CD4-positive, alpha-beta memory T cell (primary cell): ENCODE data around the gene RAD9A. TPM values are rescaled to one million over a fixed set of nuclear protein-coding genes. Genes with fewer than 3 reads are reported as not detected.
"Not testable (repeated sequence)": the region's sequence is repeated elsewhere in the genome, so short reads cannot be mapped to it uniquely, and the experiment has no call there.

Experiments used
- CTCF ChIA-PET: fragments of 350-600 bp; sonication (Branson Sonifier 250); formaldehyde crosslinking; loops from one replicate; lab custom pipeline; 2021; ENCODE audit warnings: inconsistent platforms; ENCODE audit not compliant: partially characterized antibody; lab: Charles Lee
- POLR2A ChIA-PET: fragments of 350-600 bp; sonication (Branson Sonifier 250); formaldehyde crosslinking; loops from one replicate; lab custom pipeline; 2021; ENCODE audit not compliant: partially characterized antibody; lab: Charles Lee
- DNase-seq, 5 donors: peaks; one replicate each; pipeline versions ENCODE4 v3.0.0 to v3.0.0-alpha.2; 2020 to 2022; ENCODE audit warnings: mixed read lengths in 1 of 5
- H3K27ac ChIP-seq: one replicate; pipeline ENCODE4 v1.7.0; 2013; ENCODE audit warnings: low read depth, low read length
- H3K27me3 ChIP-seq: 2 replicates; pipeline ENCODE4 v1.7.0; 2013; ENCODE audit warnings: mild to moderate bottlenecking, low read length, moderate library complexity; ENCODE audit not compliant: insufficient read depth
- H3K36me3 ChIP-seq: 2 replicates; pipeline ENCODE4 v1.7.0; 2013; ENCODE audit warnings: mild to moderate bottlenecking, low read length, moderate library complexity; ENCODE audit not compliant: insufficient read depth
- H3K4me1 ChIP-seq: 2 replicates; pipeline ENCODE4 v1.7.0; 2013; ENCODE audit warnings: mild to moderate bottlenecking, low read length, moderate library complexity; ENCODE audit not compliant: insufficient read depth
- H3K4me3 ChIP-seq, 2 donors: one replicate each; pipeline ENCODE4 v1.7.0; 2013; ENCODE audit warnings: low read length in 2 of 2, mild to moderate bottlenecking in 1 of 2
- H3K9me3 ChIP-seq, 2 donors: one replicate each; pipeline ENCODE4 v1.7.0; 2013; ENCODE audit warnings: low read length in 2 of 2, control low read depth in 1 of 2; ENCODE audit not compliant: control insufficient read depth in 1 of 2
- H3K27ac Mint-ChIP-seq, 7 donors: one replicate each; pipeline ENCODE4 v1.8.0; 2020 to 2021; ENCODE audit warnings: mixed read lengths in 7 of 7, mild to moderate bottlenecking in 6 of 7, inconsistent platforms in 3 of 7, moderate library complexity in 3 of 7
- H3K27me3 Mint-ChIP-seq, 2 donors: one replicate each; pipeline ENCODE4 v1.8.0; 2020 to 2021; ENCODE audit warnings: mixed read lengths in 2 of 2
- H3K36me3 Mint-ChIP-seq, 2 donors: one replicate each; pipeline ENCODE4 v1.8.0; 2020 to 2021; ENCODE audit warnings: mixed read lengths in 2 of 2, inconsistent platforms in 1 of 2, mild to moderate bottlenecking in 1 of 2
- H3K4me1 Mint-ChIP-seq, 4 donors: one replicate each; pipeline ENCODE4 v1.8.0; 2020 to 2021; ENCODE audit warnings: mixed read lengths in 4 of 4, mild to moderate bottlenecking in 1 of 4
- H3K4me3 Mint-ChIP-seq, 8 donors: one replicate each; pipeline ENCODE4 v1.8.0; 2020 to 2021; ENCODE audit warnings: mixed read lengths in 8 of 8, mild to moderate bottlenecking in 7 of 8, moderate library complexity in 6 of 8, inconsistent platforms in 3 of 8
- H3K9me3 Mint-ChIP-seq, 8 donors: one replicate each; pipeline ENCODE4 v1.8.0; 2020 to 2021; ENCODE audit warnings: mixed read lengths in 8 of 8, mild to moderate bottlenecking in 5 of 8, inconsistent platforms in 3 of 8, moderate library complexity in 1 of 8
- intact Hi-C: fragments of 100-400 bp; cut with micrococcal nuclease; formaldehyde crosslinking; loops from one replicate; pipeline ENCODE4 v1.15.1; 2023
- polyA plus RNA-seq, 2 donors: library from polyadenylated mRNA; unstranded; fragments of 300-500 nt; fragmentation: Illumina TruSeq; gene quantifications; one replicate each; pipeline ENCODE4 v1.2.3, GENCODE V29; 2021
- total RNA-seq, 2 experiments: library from RNA; stranded (reverse); gene quantifications; one replicate each; pipeline ENCODE4 v1.2.3, GENCODE V29; 2021

Gene RAD9A
- total and polyA plus RNA-seq, 4 experiments from 2014 or later, result 6.7 to 55.9 (median 30.0) TPM

DNA sequence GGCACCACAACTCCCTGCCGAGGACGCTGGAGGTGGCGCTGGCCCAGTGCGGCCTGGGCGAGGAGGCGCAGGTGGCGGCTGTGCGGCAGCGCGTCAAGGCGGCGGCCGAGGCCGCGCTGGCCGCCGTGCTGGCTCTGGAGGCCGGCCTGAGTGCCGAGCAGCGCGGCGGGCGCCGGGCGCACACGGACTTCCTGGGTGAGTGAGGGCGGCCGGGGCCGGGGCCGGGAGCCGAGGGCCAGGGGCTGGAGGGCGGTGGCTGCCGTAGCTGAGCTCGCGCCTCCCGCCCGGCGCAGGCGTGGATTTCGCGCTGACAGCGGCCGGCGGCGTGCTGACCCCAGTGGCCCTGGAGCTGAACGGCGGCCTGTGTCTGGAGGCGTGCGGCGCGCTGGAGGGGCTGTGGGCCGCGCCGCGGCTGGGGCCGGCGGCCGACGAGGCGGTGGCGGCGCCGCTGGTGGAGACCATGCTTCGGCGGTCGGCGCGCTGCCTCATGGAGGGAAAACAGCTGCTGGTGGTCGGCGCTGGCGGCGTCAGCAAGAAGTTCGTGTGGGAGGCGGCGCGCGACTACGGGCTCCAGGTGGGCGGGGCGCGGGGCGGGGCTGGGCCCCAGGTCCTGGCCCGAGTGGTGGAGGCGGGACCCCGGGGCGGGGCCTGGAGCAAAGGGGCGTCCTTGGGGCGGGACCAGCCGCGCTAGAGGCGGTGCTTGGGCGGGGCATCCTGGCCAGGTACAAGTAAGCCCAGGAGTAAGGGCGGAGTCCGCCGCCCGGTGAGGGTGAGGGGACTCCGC is 29.1 kb downstream of the RAD9A start:
- peak overlapping the region; percentile 67 to 87 (median 80) for H3K4me3 Mint-ChIP-seq
- intact Hi-C loops, result loop anchor here (1.0 kb wide), 2 partner anchors 16 to 18 kb away; partner anchors contain the start of gene PTPRCAP
- DNase-seq, result peak; percentile 96 to 99 (median 97)
- no peaks in the 10 kb centered on the region for H3K27me3 ChIP-seq
- H3K4me1 ChIP-seq, result peaks cover 53% of the 10 kb centered on the region
- peaks cover 29 to 63% (median 46%) of the 10 kb centered on the region in 4 donors for H3K4me1 Mint-ChIP-seq
- no peaks in the 10 kb centered on the region for H3K27me3 Mint-ChIP-seq
- no peaks in the 10 kb centered on the region for H3K9me3 ChIP-seq
- peak overlapping the region; percentile 64 to 94 (median 92) for H3K27ac Mint-ChIP-seq
- H3K4me3 ChIP-seq, result peak overlapping the region in 1 of 2 donors; percentile 69
- ChIA-PET POLR2A (interaction anchor here (0.5 to 31.8 kb wide), 18 partner anchors 9 to 144 kb away, joined by 3 to 2262 read pairs (median 6); partner anchors contain the start of genes AIP, CORO1B, PITPNM1 and POLD4), CTCF (interaction anchor here (1.3 to 6.4 kb wide), 4 partner anchors 14 to 48 kb away, joined by 3 to 63 read pairs (median 6); partner anchors contain the start of genes PPP1CA, TBC1D10C and TMEM134)
- H3K36me3 ChIP-seq, result no peaks in the 10 kb centered on the region
- H3K9me3 Mint-ChIP-seq, result no peaks in the 10 kb centered on the region
- H3K27ac ChIP-seq, result peak overlapping the region; percentile 66
- no peaks in the 10 kb centered on the region for H3K36me3 Mint-ChIP-seq

GRCh38 chr11:67421430-67422031 is 29.7 kb downstream of the RAD9A start:
- Mint-ChIP-seq H3K9me3 (no peaks in the 10 kb centered on the region), H3K4me3 (peak overlapping the region; percentile 67 to 85 (median 73)), H3K27ac (peak overlapping the region; percentile 64 to 94 (median 92)), H3K4me1 (peaks cover 24 to 56% (median 40%) of the 10 kb centered on the region in 4 donors), H3K27me3 (no peaks in the 10 kb centered on the region), H3K36me3 (no peaks in the 10 kb centered on the region)
- Histone ChIP-seq H3K27ac (peak overlapping the region; percentile 66), H3K9me3 (no peaks in the 10 kb centered on the region), H3K27me3 (no peaks in the 10 kb centered on the region), H3K4me1 (peaks cover 46% of the 10 kb centered on the region), H3K36me3 (no peaks in the 10 kb centered on the region), H3K4me3 (peak overlapping the region in 1 of 2 donors; percentile 20)
- POLR2A ChIA-PET, result interaction anchor here (1.0 to 31.8 kb wide), 13 partner anchors 3 to 144 kb away, joined by 3 to 2262 read pairs (median 16); partner anchors contain the start of genes AIP, CARNS1, CORO1B and PITPNM1
- DNase-seq, result no peak
- intact Hi-C loops, result loop anchor here (1.0 kb wide), 2 partner anchors 16 to 18 kb away; partner anchors contain the start of gene PTPRCAP
- CTCF ChIA-PET, result interaction anchor here (2.8 to 6.4 kb wide), 2 partner anchors 18 to 47 kb away, joined by 8 to 63 read pairs; partner anchors contain the start of genes PPP1CA, TBC1D10C and TMEM134

DNA sequence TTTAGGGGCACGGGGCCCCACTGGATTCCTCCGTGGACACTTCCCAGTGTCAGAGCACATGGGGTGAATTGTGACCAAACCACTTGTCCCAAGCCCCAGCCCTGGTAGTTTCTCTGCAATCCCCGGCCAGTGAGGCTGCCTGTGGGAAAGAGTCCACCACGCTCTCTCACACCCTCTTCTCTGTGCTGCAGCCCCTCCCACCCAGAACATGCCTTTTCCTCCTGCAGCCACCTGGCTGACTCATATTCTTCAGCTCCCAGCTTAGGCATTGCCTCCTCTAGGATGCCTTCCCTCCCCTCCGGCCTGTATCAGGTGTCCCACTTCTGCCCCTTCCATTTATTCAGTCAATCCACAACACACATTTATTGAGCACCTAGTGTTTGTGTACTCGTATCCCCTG is 31.1 kb downstream of the RAD9A start:
- H3K4me3 ChIP-seq, result no peak overlapping the region
- Mint-ChIP-seq H3K4me3 (peak overlapping the region in 3 of 8 donors; percentile 18 to 70 (median 27)), H3K27ac (peak overlapping the region in 3 of 7 donors; percentile 29 to 64 (median 59)), H3K36me3 (no peaks in the 10 kb centered on the region), H3K27me3 (no peaks in the 10 kb centered on the region), H3K4me1 (peaks cover 17 to 51% (median 36%) of the 10 kb centered on the region in 4 donors), H3K9me3 (no peaks in the 10 kb centered on the region)
- H3K4me1 ChIP-seq, result peaks cover 40% of the 10 kb centered on the region
- POLR2A ChIA-PET, result interaction anchor here (0.6 to 31.8 kb wide), 6 partner anchors 4 to 70 kb away, joined by 3 to 2262 read pairs (median 354); partner anchors contain the start of genes CARNS1, POLD4, PPP1CA and PTPRCAP
- intact Hi-C loops, result no loop called here
- H3K27me3 ChIP-seq, result no peaks in the 10 kb centered on the region
- H3K27ac ChIP-seq, result no peak overlapping the region
- no peak for DNase-seq
- H3K36me3 ChIP-seq, result no peaks in the 10 kb centered on the region
- CTCF ChIA-PET, result no interaction called here
- H3K9me3 ChIP-seq, result no peaks in the 10 kb centered on the region

- Mint-ChIP-seq H3K9me3 (no peaks in the 10 kb centered on the region), H3K27me3 (no peaks in the 10 kb centered on the region), H3K4me3 (no peak overlapping the region), H3K27ac (peak overlapping the region in 2 of 7 donors; percentile 61 to 64), H3K4me1 (peaks cover 13 to 50% (median 34%) of the 10 kb centered on the region in 4 donors), H3K36me3 (peaks cover 0 to 5% of the 10 kb centered on the region in 2 donors)
- intact Hi-C loops, result no loop called here
- POLR2A ChIA-PET, result interaction anchor here (0.6 to 31.8 kb wide), 5 partner anchors 5 to 50 kb away, joined by 3 to 2262 read pairs (median 704); partner anchors contain the start of genes CARNS1, PPP1CA, PTPRCAP and RAD9A
- no peaks in the 10 kb centered on the region for H3K9me3 ChIP-seq
- peaks cover 36% of the 10 kb centered on the region for H3K4me1 ChIP-seq
- no peak overlapping the region for H3K4me3 ChIP-seq
- H3K36me3 ChIP-seq, result no peaks in the 10 kb centered on the region
- no peaks in the 10 kb centered on the region for H3K27me3 ChIP-seq
- no peak overlapping the region for H3K27ac ChIP-seq
- no peak for DNase-seq
- CTCF ChIA-PET, result interaction anchor here (1.2 kb wide), 1 partner anchor 42 kb away, joined by 3 read pairs; no protein-coding TSS in a partner anchor
Measured at GRCh38 chr11:67423466-67423865, 31.7 kb downstream of the RAD9A start.

DNA sequence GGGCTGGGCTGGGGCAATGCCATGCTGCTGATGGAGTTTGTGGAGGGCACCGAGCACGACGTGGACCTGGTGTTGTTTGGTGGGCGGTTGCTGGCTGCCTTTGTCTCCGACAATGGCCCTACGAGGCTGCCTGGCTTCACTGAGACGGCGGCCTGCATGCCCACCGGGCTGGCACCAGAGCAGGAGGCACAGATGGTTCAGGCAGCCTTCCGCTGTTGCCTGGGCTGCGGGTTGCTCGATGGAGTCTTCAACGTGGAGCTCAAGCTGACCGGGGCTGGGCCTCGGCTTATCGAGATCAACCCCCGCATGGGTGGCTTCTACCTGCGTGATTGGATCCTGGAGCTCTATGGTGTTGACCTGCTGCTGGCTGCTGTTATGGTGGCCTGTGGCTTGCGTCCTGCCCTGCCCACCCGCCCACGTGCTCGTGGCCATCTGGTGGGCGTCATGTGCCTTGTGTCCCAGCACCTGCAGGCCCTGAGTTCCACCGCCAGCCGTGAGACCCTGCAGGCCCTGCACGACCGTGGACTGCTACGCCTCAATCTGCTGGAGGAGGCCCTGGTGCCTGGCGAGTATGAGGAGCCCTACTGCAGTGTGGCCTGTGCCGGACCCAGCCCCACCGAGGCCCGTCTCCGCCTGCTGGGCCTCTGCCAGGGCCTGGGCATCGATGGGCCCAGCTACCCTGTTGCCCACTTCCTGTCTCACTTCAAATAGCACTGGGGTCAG is 32.3 kb downstream of the RAD9A start:
- Mint-ChIP-seq H3K27ac (peak overlapping the region in 2 of 7 donors; percentile 61 to 64), H3K36me3 (peaks cover 0 to 7% of the 10 kb centered on the region in 2 donors), H3K9me3 (no peaks in the 10 kb centered on the region), H3K27me3 (no peaks in the 10 kb centered on the region), H3K4me3 (no peak overlapping the region), H3K4me1 (peaks cover 12 to 49% (median 31%) of the 10 kb centered on the region in 4 donors)
- intact Hi-C loops, result no loop called here
- ChIA-PET POLR2A (interaction anchor here (0.6 to 31.8 kb wide), 6 partner anchors 5 to 107 kb away, joined by 3 to 2262 read pairs (median 362); partner anchors contain the start of genes CARNS1, PPP1CA, PTPRCAP and RAD9A), CTCF (interaction anchor here (1.0 to 1.2 kb wide), 2 partner anchors 22 to 42 kb away, joined by 3 to 6 read pairs; partner anchors contain the start of gene PPP1CA)
- no peaks in the 10 kb centered on the region for H3K27me3 ChIP-seq
- peaks cover 35% of the 10 kb centered on the region for H3K4me1 ChIP-seq
- no peaks in the 10 kb centered on the region for H3K36me3 ChIP-seq
- H3K9me3 ChIP-seq, result no peaks in the 10 kb centered on the region
- no peak overlapping the region for H3K27ac ChIP-seq
- no peak overlapping the region for H3K4me3 ChIP-seq
- no peak for DNase-seq

DNA sequence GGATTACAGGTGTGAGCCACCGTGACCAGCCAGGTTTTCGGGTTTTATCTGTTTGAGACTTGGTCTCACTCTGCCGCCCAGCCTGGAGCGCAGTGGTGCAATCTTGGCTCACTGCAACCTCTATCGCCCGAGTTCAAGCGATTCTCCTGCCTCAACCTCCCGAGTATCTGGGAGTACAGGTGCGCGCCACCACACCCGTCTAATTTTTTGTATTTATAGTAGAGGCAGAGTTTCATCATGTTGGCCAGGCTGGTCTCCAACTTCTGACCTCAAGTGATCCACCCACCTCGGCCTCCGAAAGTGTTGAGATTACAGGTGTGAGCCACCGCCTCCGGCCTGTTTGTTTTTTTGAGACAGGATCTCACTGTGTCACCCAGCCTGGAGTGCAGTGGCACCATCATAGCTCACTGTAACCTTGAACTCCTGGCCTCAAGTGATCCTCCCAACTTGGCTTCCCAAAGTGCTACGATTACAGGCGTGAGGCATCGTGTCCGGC is 35.6 kb downstream of the RAD9A start:
- peak overlapping the region; percentile 94 to 95 for H3K4me3 ChIP-seq
- Mint-ChIP-seq H3K4me3 (peak overlapping the region; percentile 93 to 100 (median 98)), H3K27ac (peak overlapping the region; percentile 95 to 99 (median 97)), H3K4me1 (peaks cover 15 to 58% (median 33%) of the 10 kb centered on the region in 4 donors), H3K36me3 (peaks cover 8 to 15% of the 10 kb centered on the region in 2 donors)
- CTCF ChIA-PET, result interaction anchor here (1.1 to 3.3 kb wide), 7 partner anchors 11 to 49 kb away, joined by 3 to 21 read pairs (median 6); partner anchors contain the start of genes PPP1CA, PTPRCAP and TBC1D10C
- peaks cover 40% of the 10 kb centered on the region for H3K4me1 ChIP-seq
- H3K27me3 Mint-ChIP-seq, H3K36me3 ChIP-seq, H3K27me3 ChIP-seq, intact Hi-C loops, H3K9me3 ChIP-seq, DNase-seq, H3K9me3 Mint-ChIP-seq: not testable (repeated sequence)
- H3K27ac ChIP-seq, result peak overlapping the region; percentile 90
- POLR2A ChIA-PET, result interaction anchor here (1.5 to 31.8 kb wide), 6 partner anchors 9 to 76 kb away, joined by 4 to 2262 read pairs (median 410); partner anchors contain the start of genes AIP, CABP4, CARNS1 and CORO1B
